ENCODE results near the gene PPARG. TPM values are rescaled to one million over a fixed set of nuclear protein-coding genes. Genes with fewer than 3 reads are reported as not detected.
"Not testable (repeated sequence)": the region's sequence is repeated elsewhere in the genome, so short reads cannot be mapped to it uniquely, and the experiment has no call there.

The PPARG gene
- total RNA-seq, 1 experiment from 2014 or later, result 0.79 TPM

- H3K4me1 Mint-ChIP-seq, result no peaks in the 10 kb centered on the region
- ATAC-seq, result no peak
- no peak overlapping the region for H3K27ac Mint-ChIP-seq
- TF ChIP-seq ZNF263 (CRISPR knock-in tag; IDR thresholded peaks at IDR 0.05; ENCODE audit: low read depth) (no peak), USF1 (CRISPR knock-in tag; IDR thresholded peaks at IDR 0.05) (no peak), ZNF219 (CRISPR knock-in tag; IDR thresholded peaks at IDR 0.05; ENCODE audit: borderline replicate concordance) (no peak), PREB (CRISPR knock-in tag; IDR thresholded peaks at IDR 0.05; ENCODE audit: borderline replicate concordance) (no peak), RORB (CRISPR knock-in tag; IDR thresholded peaks at IDR 0.05) (no peak), HMGXB4 (CRISPR knock-in tag; IDR thresholded peaks at IDR 0.05) (no peak), FOXP1 (CRISPR knock-in tag; IDR thresholded peaks at IDR 0.05; ENCODE audit: borderline replicate concordance) (no peak), MLX (CRISPR knock-in tag; IDR thresholded peaks at IDR 0.05) (no peak), E2F1 (CRISPR knock-in tag; IDR thresholded peaks at IDR 0.05) (no peak), EMX1 (CRISPR knock-in tag; IDR thresholded peaks at IDR 0.05) (no peak)
- ChIA-PET CTCF (no interaction called here), POLR2A (no interaction called here)
- no peaks in the 10 kb centered on the region for H3K36me3 Mint-ChIP-seq
- H3K9me3 Mint-ChIP-seq, result peaks cover 5% of the 10 kb centered on the region; the same call in 1 of the 2 replicates
- H3K4me3 Mint-ChIP-seq, result no peak overlapping the region
- no peak for DNase-seq (ENCODE audit: low spot score)
- peaks cover 50% of the 10 kb centered on the region for H3K27me3 Mint-ChIP-seq (ENCODE audit: low read depth)
Observed at GRCh38 chr3:12285003-12285555, 3.8 kb upstream of the PPARG start.

- H3K4me3 Mint-ChIP-seq; H3K4me1 Mint-ChIP-seq; ATAC-seq; POLR2A ChIA-PET; DNase-seq (ENCODE audit: low spot score); H3K27ac Mint-ChIP-seq; H3K9me3 Mint-ChIP-seq; H3K36me3 Mint-ChIP-seq: not testable (repeated sequence)
- CTCF ChIA-PET, result interaction anchor here (1.5 kb wide), 1 partner anchor 194 kb away, joined by 4 read pairs; no protein-coding TSS in a partner anchor
- peaks cover 55% of the 10 kb centered on the region for H3K27me3 Mint-ChIP-seq (ENCODE audit: low read depth)
Observed at GRCh38 chr3:12285779-12286178, 3.1 kb upstream of the PPARG start.

- H3K4me3 Mint-ChIP-seq, result peak overlapping the region; percentile 65
- H3K27me3 Mint-ChIP-seq (ENCODE audit: low read depth), result peaks cover 62% of the 10 kb centered on the region
- no peak for TF ChIP-seq ZNF425 (CRISPR knock-in tag; conservative IDR thresholded peaks at IDR 0.05)
- TF ChIP-seq ZBTB21 (CRISPR knock-in tag; IDR thresholded peaks at IDR 0.05; ENCODE audit: borderline replicate concordance), result no peak
- no peak for TF ChIP-seq NFATC4 (CRISPR knock-in tag; IDR thresholded peaks at IDR 0.05)
- no peak for TF ChIP-seq MAX (CRISPR knock-in tag; IDR thresholded peaks at IDR 0.05)
- TF ChIP-seq SMAD3 (CRISPR knock-in tag; IDR thresholded peaks at IDR 0.05; ENCODE audit: borderline replicate concordance), result no peak
- TF ChIP-seq SOX15 (CRISPR knock-in tag; IDR thresholded peaks at IDR 0.05), result no peak
- no peak for TF ChIP-seq ZNF416 (CRISPR knock-in tag; IDR thresholded peaks at IDR 0.05)
- no peak for TF ChIP-seq ZNF281 (CRISPR knock-in tag; IDR thresholded peaks at IDR 0.05)
- TF ChIP-seq ZBTB43 (CRISPR knock-in tag; IDR thresholded peaks at IDR 0.05), result no peak
- no peak for TF ChIP-seq MYBL2 (CRISPR knock-in tag; IDR thresholded peaks at IDR 0.05)
Observed at GRCh38 chr3:12286504-12286903, 2.4 kb upstream of the PPARG start.

More at GRCh38 chr3:12286504-12286903, 2.4 kb upstream of the PPARG start:
- no peaks in the 10 kb centered on the region for H3K4me1 Mint-ChIP-seq
- no peak for ATAC-seq
- peaks cover 5% of the 10 kb centered on the region; the same call in 1 of the 2 replicates for H3K9me3 Mint-ChIP-seq
- H3K36me3 Mint-ChIP-seq, result no peaks in the 10 kb centered on the region
- H3K27ac Mint-ChIP-seq, result no peak overlapping the region
- no peak for DNase-seq (ENCODE audit: low spot score)
- CTCF ChIA-PET, result interaction anchor here (1.5 kb wide), 1 partner anchor 193 kb away, joined by 4 read pairs; no protein-coding TSS in a partner anchor
- POLR2A ChIA-PET, result no interaction called here
